Gastroesophageal sphincter (tissue), 3 donors: ENCODE measurements around the gene SMKR1.

Source experiments
- CTCF ChIP-seq, 4 experiments: fragments of 200-600 bp in 2 of 4; fragments of 450-650 bp in 2 of 4; sonication (generic) in 1 of 4; IDR thresholded peaks; one replicate each; pipeline ENCODE4 v1.5.1; 2017 to 2019; ENCODE audit warnings: antibody characterized with exemption in 4 of 4, mild to moderate bottlenecking in 2 of 4, moderate library complexity in 2 of 4
- POLR2A ChIP-seq, 2 donors: fragments of 450-650 bp; IDR thresholded peaks; one replicate each; pipeline ENCODE4 v1.6.1; 2017; ENCODE audit warnings: antibody characterized with exemption in 2 of 2, mild to moderate bottlenecking in 2 of 2, moderate library complexity in 1 of 2

- TF ChIP-seq POLR2A (IDR thresholded peaks at IDR 0.05) (no peak), CTCF (IDR thresholded peaks at IDR 0.05) (no peak)
These were observed 34.2 kb upstream of the SMKR1 start for GRCh38 chr7:129468087-129468486.
